Activated T-cell treated with anti-CD3 and anti-CD28 coated beads, Interleukin-2, amount 50 U/mL, for 48 hours (primary cell): ENCODE results near the gene KCNQ1.
A peak's percentile ranks its signal among the peaks of the same experiment; 100 is the strongest.

Source experiments
- DNase-seq, 2 experiments: peaks; one replicate each; pipeline ENCODE4 v3.0.0-alpha.2; 2020

KCNQ1 gene

GRCh38 chr11:2426221-2426620 is 18.6 kb upstream of the KCNQ1 start:
- DNase-seq = no peak

GRCh38 chr11:2426826-2427521 is 17.8 kb upstream of the KCNQ1 start:
- DNase-seq = no peak

- DNase-seq = no peak
These were observed 17.0 kb upstream of the KCNQ1 start for GRCh38 chr11:2427721-2428321.

- peak; percentile 91 to 92 for DNase-seq
These were observed 16.4 kb upstream of the KCNQ1 start for GRCh38 chr11:2428322-2428795.

- no peak for DNase-seq
These were observed 13.4 kb upstream of the KCNQ1 start for GRCh38 chr11:2431395-2431794.

GRCh38 chr11:2432171-2432621 is 12.6 kb upstream of the KCNQ1 start:
- DNase-seq = no peak

- DNase-seq = no peak
These were observed 12.2 kb upstream of the KCNQ1 start for GRCh38 chr11:2432628-2433071.

- no peak for DNase-seq
These were observed 11.5 kb upstream of the KCNQ1 start for GRCh38 chr11:2433106-2433925.

- DNase-seq = no peak
These were observed 10.8 kb upstream of the KCNQ1 start for GRCh38 chr11:2434008-2434407.

- DNase-seq = no peak
These were observed 10.1 kb upstream of the KCNQ1 start for GRCh38 chr11:2434506-2435255.

- DNase-seq = no peak
These were observed 9.4 kb upstream of the KCNQ1 start for GRCh38 chr11:2435288-2436012.

GRCh38 chr11:2436013-2436520 is 8.7 kb upstream of the KCNQ1 start:
- DNase-seq = no peak

GRCh38 chr11:2436521-2437031 is 8.2 kb upstream of the KCNQ1 start:
- no peak for DNase-seq

GRCh38 chr11:2437516-2437915 is 7.3 kb upstream of the KCNQ1 start:
- DNase-seq = no peak

- DNase-seq = no peak
These were observed 5.0 kb upstream of the KCNQ1 start for GRCh38 chr11:2439820-2440219.

GRCh38 chr11:2440646-2441045 is 4.2 kb upstream of the KCNQ1 start:
- DNase-seq = no peak

- no peak for DNase-seq
These were observed 3.6 kb upstream of the KCNQ1 start for GRCh38 chr11:2441171-2441570.

GRCh38 chr11:2442589-2442988 is 2.2 kb upstream of the KCNQ1 start:
- no peak for DNase-seq

GRCh38 chr11:2443406-2443805 is 1.4 kb upstream of the KCNQ1 start:
- no peak for DNase-seq

- peak; percentile 84 for DNase-seq
These were observed 657 bp upstream of the KCNQ1 start, which contains the start of gene TRPM5 for GRCh38 chr11:2443881-2444820. Gene TRPM5, minus strand, starts transcription at chr11:2444514. Its CDS starts 21,478 bp downstream, at chr11:2423036.
